Measurements from ENCODE around the gene SBDS. TPM values are rescaled to one million over a fixed set of nuclear protein-coding genes. Genes with fewer than 3 reads are reported as not detected.

The SBDS gene
- polyA plus RNA-seq, 3 donors, result 31.7 to 101 (median 34.8) TPM

DNA sequence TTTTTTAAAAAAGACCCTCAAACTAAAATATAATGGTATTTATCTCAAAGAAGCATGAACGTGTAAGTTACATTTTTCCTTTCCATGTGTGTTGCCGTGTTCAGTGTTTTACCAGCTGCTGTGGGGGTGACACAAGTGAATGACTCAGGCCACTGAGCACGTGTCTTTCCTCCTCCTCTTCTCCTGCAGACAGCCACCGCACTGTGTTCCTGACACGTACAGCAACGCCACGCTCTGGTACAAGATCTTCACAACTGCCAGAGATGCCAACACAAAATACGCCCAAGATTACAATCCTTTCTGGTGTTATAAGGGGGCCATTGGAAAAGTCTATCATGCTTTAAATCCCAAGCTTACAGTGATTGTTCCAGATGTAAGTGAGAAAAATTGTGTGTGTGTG is 44.6 kb downstream of the SBDS start:
- no peak overlapping the region for H3K4me3 Mint-ChIP-seq
- peak overlapping the region in 1 of 7 donors; percentile 15 for H3K27ac Mint-ChIP-seq
- no peaks in the 10 kb centered on the region for H3K4me1 Mint-ChIP-seq
- peaks cover 0 to 1% (median 0%) of the 10 kb centered on the region in 3 donors for H3K27me3 Mint-ChIP-seq (ENCODE audit: low read depth in 3 of 3)
- TF ChIP-seq, protein P1, sequence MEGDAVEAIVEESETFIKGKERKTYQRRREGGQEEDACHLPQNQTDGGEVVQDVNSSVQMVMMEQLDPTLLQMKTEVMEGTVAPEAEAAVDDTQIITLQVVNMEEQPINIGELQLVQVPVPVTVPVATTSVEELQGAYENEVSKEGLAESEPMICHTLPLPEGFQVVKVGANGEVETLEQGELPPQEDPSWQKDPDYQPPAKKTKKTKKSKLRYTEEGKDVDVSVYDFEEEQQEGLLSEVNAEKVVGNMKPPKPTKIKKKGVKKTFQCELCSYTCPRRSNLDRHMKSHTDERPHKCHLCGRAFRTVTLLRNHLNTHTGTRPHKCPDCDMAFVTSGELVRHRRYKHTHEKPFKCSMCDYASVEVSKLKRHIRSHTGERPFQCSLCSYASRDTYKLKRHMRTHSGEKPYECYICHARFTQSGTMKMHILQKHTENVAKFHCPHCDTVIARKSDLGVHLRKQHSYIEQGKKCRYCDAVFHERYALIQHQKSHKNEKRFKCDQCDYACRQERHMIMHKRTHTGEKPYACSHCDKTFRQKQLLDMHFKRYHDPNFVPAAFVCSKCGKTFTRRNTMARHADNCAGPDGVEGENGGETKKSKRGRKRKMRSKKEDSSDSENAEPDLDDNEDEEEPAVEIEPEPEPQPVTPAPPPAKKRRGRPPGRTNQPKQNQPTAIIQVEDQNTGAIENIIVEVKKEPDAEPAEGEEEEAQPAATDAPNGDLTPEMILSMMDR (IDR thresholded peaks at IDR 0.05), result no peak
- Histone ChIP-seq H4K20me1 (ENCODE audit: insufficient read depth, low read length) (no peaks in the 10 kb centered on the region), H3K4me1 (ENCODE audit: control insufficient read depth in 1 of 2, insufficient read depth in 2 of 2, low read length in 2 of 2) (no peaks in the 10 kb centered on the region), H3K36me3 (replicated peaks in 1 of 2; ENCODE audit: control insufficient read depth in 1 of 2, insufficient read depth in 2 of 2, low read length in 2 of 2) (peaks cover 87 to 98% of the 10 kb centered on the region in 2 donors), H3K4me2 (replicated peaks; ENCODE audit: extremely low read depth, low read length, poor library complexity, severe bottlenecking) (no peak overlapping the region), H3K4me3 (replicated peaks in 1 of 3; ENCODE audit: low read depth in 2 of 3, low read length in 3 of 3) (no peak overlapping the region), H3K27me3 (ENCODE audit: control insufficient read depth in 2 of 2, insufficient read depth in 2 of 2, low read length in 2 of 2) (no peaks in the 10 kb centered on the region), H3K27ac (ENCODE audit: low read depth in 1 of 2, low read length in 2 of 2) (no peak overlapping the region), H3K9me3 (replicated peaks in 1 of 2; ENCODE audit: control insufficient read depth in 1 of 2, insufficient read depth in 1 of 2, low read length in 2 of 2) (no peaks in the 10 kb centered on the region), H3K9ac (ENCODE audit: insufficient read depth, low read length, poor library complexity, severe bottlenecking) (no peak overlapping the region), H3K79me2 (ENCODE audit: insufficient read depth, low read length) (no peaks in the 10 kb centered on the region), H2AFZ (ENCODE audit: insufficient read depth, low read depth, low read length, poor library complexity, severe bottlenecking) (no peak overlapping the region)
- DNase-seq, result no peak
- intact Hi-C loops (cut with micrococcal nuclease), result no loop called here
- WGBS (ENCODE audit: insufficient coverage), result 100% methylated on average over 1 of the region's 8 CpGs
- peaks cover 78 to 96% of the 10 kb centered on the region in 2 donors for H3K36me3 Mint-ChIP-seq
- no peaks in the 10 kb centered on the region for H3K9me3 Mint-ChIP-seq

DNA sequence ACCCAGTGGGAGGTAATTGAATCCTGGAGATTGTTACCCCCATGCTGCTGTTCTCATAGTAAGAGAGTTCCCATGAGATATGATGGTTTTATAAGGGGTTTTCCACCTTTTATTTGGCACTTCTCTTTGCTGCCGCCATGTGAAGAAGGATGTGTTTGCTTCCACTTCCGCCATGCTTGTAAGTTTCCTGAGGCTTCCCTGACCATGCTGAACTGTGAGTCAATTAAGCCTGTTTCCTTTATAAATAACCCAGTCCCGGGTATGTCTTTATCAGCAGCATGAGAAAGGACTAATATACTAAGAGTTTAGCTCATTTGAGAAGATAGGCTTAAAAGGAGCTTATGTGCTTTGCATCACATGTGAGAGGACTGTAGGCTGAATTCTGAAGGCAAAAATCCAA is 45.1 kb downstream of the SBDS start:
- Mint-ChIP-seq H3K27ac (peak overlapping the region in 1 of 7 donors; percentile 26), H3K9me3 (no peaks in the 10 kb centered on the region), H3K36me3 (peaks cover 76 to 96% of the 10 kb centered on the region in 2 donors), H3K4me1 (no peaks in the 10 kb centered on the region), H3K4me3 (no peak overlapping the region), H3K27me3 (ENCODE audit: low read depth in 3 of 3) (peaks cover 0 to 1% (median 0%) of the 10 kb centered on the region in 3 donors)
- DNase-seq, result no peak
- TF ChIP-seq, protein P1 (IDR thresholded peaks at IDR 0.05), result no peak
- Histone ChIP-seq H3K9ac (ENCODE audit: insufficient read depth, low read length, poor library complexity, severe bottlenecking) (no peak overlapping the region), H4K20me1 (ENCODE audit: insufficient read depth, low read length) (no peaks in the 10 kb centered on the region), H3K27me3 (ENCODE audit: control insufficient read depth in 2 of 2, insufficient read depth in 2 of 2, low read length in 2 of 2) (no peaks in the 10 kb centered on the region), H3K27ac (ENCODE audit: low read depth in 1 of 2, low read length in 2 of 2) (no peak overlapping the region), H3K4me1 (ENCODE audit: control insufficient read depth in 1 of 2, insufficient read depth in 2 of 2, low read length in 2 of 2) (no peaks in the 10 kb centered on the region), H3K36me3 (replicated peaks in 1 of 2; ENCODE audit: control insufficient read depth in 1 of 2, insufficient read depth in 2 of 2, low read length in 2 of 2) (peaks cover 86 to 98% of the 10 kb centered on the region in 2 donors), H3K4me3 (replicated peaks in 1 of 3; ENCODE audit: low read depth in 2 of 3, low read length in 3 of 3) (no peak overlapping the region), H3K9me3 (replicated peaks in 1 of 2; ENCODE audit: control insufficient read depth in 1 of 2, insufficient read depth in 1 of 2, low read length in 2 of 2) (no peaks in the 10 kb centered on the region), H2AFZ (ENCODE audit: insufficient read depth, low read depth, low read length, poor library complexity, severe bottlenecking) (no peak overlapping the region), H3K4me2 (replicated peaks; ENCODE audit: extremely low read depth, low read length, poor library complexity, severe bottlenecking) (no peak overlapping the region), H3K79me2 (ENCODE audit: insufficient read depth, low read length) (no peaks in the 10 kb centered on the region)
- intact Hi-C loops (cut with micrococcal nuclease), result no loop called here
- WGBS (ENCODE audit: insufficient coverage), result no CpG with 5 or more reads among the region's 3 CpGs
